H1 (cell line): ENCODE data around the gene ENPP7. TPM values are rescaled to one million over a fixed set of nuclear protein-coding genes. Genes with fewer than 3 reads are reported as not detected.

Experiments used
- CTCF ChIA-PET: fragments of 300-600 bp; sonication (Branson Sonifier 250); formaldehyde crosslinking; loops from one replicate; lab custom pipeline; 2021; ENCODE audit not compliant: partially characterized antibody; lab: Charles Lee
- POLR2A ChIA-PET: fragments of 300-600 bp; sonication (Branson Sonifier 250); formaldehyde crosslinking; loops from one replicate; lab custom pipeline; 2021; ENCODE audit warnings: inconsistent platforms; ENCODE audit not compliant: partially characterized antibody; lab: Charles Lee
- DNase-seq, 2 experiments: peaks; one replicate each; pipeline versions ENCODE4 v3.0.0 to v3.0.0-alpha.2; 2010 to 2022; ENCODE audit warnings: low spot score in 2 of 2, low read depth in 1 of 2, mixed read lengths in 1 of 2
- FAIRE-seq: peaks from 2 replicates; lab custom pipeline; 2011; peaks lifted over from hg19 to GRCh38; lab: Jason Lieb, UNC
- H2AFZ ChIP-seq: 2 replicates; pipeline ENCODE4 v1.8.1; 2012; ENCODE audit warnings: low read length, inconsistent platforms
- H2AK5ac ChIP-seq: 2 replicates; pipeline ENCODE4 v1.6.1; 2013; ENCODE audit warnings: low read depth, low read length
- H2BK120ac ChIP-seq: replicated peaks from 2 replicates; pipeline ENCODE3; 2013; ENCODE audit warnings: low read depth, low read length, inconsistent platforms
- H2BK12ac ChIP-seq: 2 replicates; pipeline ENCODE4 v1.6.1; 2013; ENCODE audit warnings: low read depth, low read length
- H2BK15ac ChIP-seq: 2 replicates; pipeline ENCODE4 v1.6.1; 2013; ENCODE audit warnings: low read length
- H2BK20ac ChIP-seq: 2 replicates; pipeline ENCODE4 v1.6.1; 2013; ENCODE audit warnings: low read length
- H2BK5ac ChIP-seq: 2 replicates; pipeline ENCODE4 v1.6.1; 2013; ENCODE audit warnings: low read depth, low read length
- H3K14ac ChIP-seq: 2 replicates; pipeline ENCODE4 v1.6.1; 2013; ENCODE audit warnings: inconsistent platforms; ENCODE audit not compliant: insufficient read length
- H3K18ac ChIP-seq: 2 replicates; pipeline ENCODE4 v1.6.1; 2013; ENCODE audit warnings: low read length; ENCODE audit errors: extremely low read depth
- H3K23ac ChIP-seq: 2 replicates; pipeline ENCODE4 v1.6.1; 2013; ENCODE audit warnings: inconsistent platforms; ENCODE audit not compliant: insufficient read length
- H3K23me2 ChIP-seq: 2 replicates; pipeline ENCODE4 v1.6.1; 2013; ENCODE audit warnings: low read depth, low read length
- H3K27ac ChIP-seq: 2 replicates; pipeline ENCODE4 v1.6.1; 2011; ENCODE audit warnings: low read depth, low read length, inconsistent platforms
- H3K27me3 ChIP-seq, 4 experiments: replicated peaks in 1 of 4; 1 replicate in 1 of 4; 2 replicates in 3 of 4; pipeline versions ENCODE4 v1.6.1 to v1.8.1; 2011 to 2013; ENCODE audit warnings: low read length in 3 of 4, mild to moderate bottlenecking in 3 of 4, inconsistent platforms in 2 of 4, mixed read lengths in 2 of 4, moderate library complexity in 1 of 4; ENCODE audit not compliant: control insufficient read depth in 3 of 4, insufficient read depth in 3 of 4; ENCODE audit errors: extremely low read depth in 1 of 4
- H3K36me3 ChIP-seq, 4 experiments: 2 replicates each; pipeline versions ENCODE4 v1.6.1 to v1.8.1; 2011 to 2013; ENCODE audit warnings: mild to moderate bottlenecking in 4 of 4, low read length in 3 of 4, moderate library complexity in 2 of 4, control low read depth in 1 of 4, inconsistent platforms in 1 of 4; ENCODE audit not compliant: insufficient read depth in 4 of 4, control insufficient read depth in 2 of 4
- H3K4ac ChIP-seq: replicated peaks from 2 replicates; pipeline ENCODE3; 2013; ENCODE audit warnings: low read length, low read depth, mixed read lengths, inconsistent platforms; ENCODE audit not compliant: insufficient read length
- H3K4me1 ChIP-seq, 4 experiments: replicated peaks in 1 of 4; 1 replicate in 1 of 4; 2 replicates in 3 of 4; pipeline versions ENCODE4 v1.6.1 to v1.8.1; 2011 to 2013; ENCODE audit warnings: low read length in 3 of 4, inconsistent platforms in 2 of 4, mixed read lengths in 1 of 4; ENCODE audit not compliant: insufficient read depth in 4 of 4, control insufficient read depth in 3 of 4
- H3K4me2 ChIP-seq, 2 experiments: 2 replicates each; pipeline versions ENCODE4 v1.6.1 to v1.8.1; 2011 to 2013; ENCODE audit warnings: low read depth in 2 of 2, low read length in 2 of 2, control low read depth in 1 of 2, inconsistent platforms in 1 of 2, mild to moderate bottlenecking in 1 of 2; ENCODE audit not compliant: insufficient read depth in 1 of 2
- H3K4me3 ChIP-seq, 4 experiments: fragments of 200-600, 300-600 bp in 1 of 4; sonication (generic), shearing (Covaris generic), sonication (Bioruptor Twin) in 1 of 4; 2 replicates each; pipeline versions ENCODE4 v1.5.1 to v1.8.1; 2011 to 2016; ENCODE audit warnings: low read length in 4 of 4, low read depth in 3 of 4, control low read depth in 2 of 4, inconsistent platforms in 2 of 4, mild to moderate bottlenecking in 2 of 4, mixed read lengths in 1 of 4, moderate library complexity in 1 of 4; ENCODE audit not compliant: insufficient read depth in 2 of 4; ENCODE audit errors: extremely low read depth in 1 of 4
- H3K56ac ChIP-seq: replicated peaks from 2 replicates; pipeline ENCODE3; 2013; ENCODE audit warnings: low read depth, mild to moderate bottlenecking, mixed read lengths, low read length, inconsistent platforms; ENCODE audit not compliant: insufficient read length
- H3K79me1 ChIP-seq: 2 replicates; pipeline ENCODE4 v1.6.1; 2013; ENCODE audit warnings: low read depth, low read length, control low read depth
- H3K79me2 ChIP-seq, 2 experiments: 2 replicates each; pipeline versions ENCODE4 v1.6.1 to v1.8.1; 2012 to 2013; ENCODE audit warnings: low read length in 2 of 2, mild to moderate bottlenecking in 2 of 2, inconsistent platforms in 1 of 2; ENCODE audit not compliant: insufficient read depth in 2 of 2, control insufficient read depth in 1 of 2
- H3K9ac ChIP-seq, 4 experiments: replicated peaks in 1 of 4; 1 replicate in 1 of 4; 2 replicates in 3 of 4; pipeline versions ENCODE4 v1.6.1 to v1.8.1; 2011 to 2013; ENCODE audit warnings: low read depth in 3 of 4, low read length in 3 of 4, control low read depth in 2 of 4, mild to moderate bottlenecking in 2 of 4, moderate library complexity in 2 of 4, inconsistent platforms in 1 of 4; ENCODE audit errors: extremely low read depth in 1 of 4
- H3K9me3 ChIP-seq, 2 experiments: 2 replicates each; pipeline versions ENCODE4 v1.6.1 to v1.8.1; 2012 to 2013; ENCODE audit warnings: mild to moderate bottlenecking in 2 of 2, moderate library complexity in 2 of 2, control low read depth in 1 of 2, inconsistent platforms in 1 of 2, low read depth in 1 of 2, low read length in 1 of 2, mixed read lengths in 1 of 2; ENCODE audit not compliant: insufficient read depth in 2 of 2
- H4K20me1 ChIP-seq, 2 experiments: replicated peaks in 1 of 2; 2 replicates each; pipeline versions ENCODE3 to v1.8.1; 2011 to 2013; ENCODE audit warnings: inconsistent platforms in 2 of 2, low read length in 2 of 2, mild to moderate bottlenecking in 1 of 2; ENCODE audit not compliant: insufficient read depth in 2 of 2, control insufficient read depth in 1 of 2
- H4K5ac ChIP-seq: 2 replicates; pipeline ENCODE4 v1.6.1; 2013; ENCODE audit warnings: low read length, low read depth, mixed read lengths, inconsistent platforms; ENCODE audit not compliant: insufficient read length
- H4K8ac ChIP-seq: 2 replicates; pipeline ENCODE4 v1.8.0; 2013; ENCODE audit warnings: mild to moderate bottlenecking, moderate library complexity, low read length, inconsistent platforms; ENCODE audit not compliant: insufficient read depth; ENCODE audit errors: extremely low read depth
- H4K91ac ChIP-seq: replicated peaks from 2 replicates; pipeline ENCODE3; 2013; ENCODE audit warnings: low read length, mixed read lengths, inconsistent platforms; ENCODE audit not compliant: insufficient read length
- ASH2L ChIP-seq: fragments of 200-600, 300-600 bp; sonication (generic); IDR thresholded peaks from one replicate; pipeline ENCODE4 v1.7.1; 2017; ENCODE audit warnings: low read length
- CEBPB ChIP-seq: IDR thresholded peaks from 2 replicates; pipeline ENCODE4 v1.6.1; 2012; ENCODE audit warnings: low read depth, low read length
- HDAC6 ChIP-seq: IDR thresholded peaks from one replicate; pipeline ENCODE4 v1.7.1; 2012; ENCODE audit warnings: low read depth, mild to moderate bottlenecking, inconsistent platforms, low read length, moderate library complexity
- MAX ChIP-seq: IDR thresholded peaks from 2 replicates; pipeline ENCODE4 v1.6.1; 2012; ENCODE audit warnings: inconsistent platforms
- NANOG ChIP-seq: IDR thresholded peaks from 2 replicates; pipeline ENCODE4 v1.6.1; 2011; ENCODE audit warnings: low read length, low read depth, mild to moderate bottlenecking, inconsistent platforms; ENCODE audit not compliant: insufficient read depth, poor library complexity, severe bottlenecking
- NRF1 ChIP-seq: IDR thresholded peaks from 2 replicates; pipeline ENCODE4 v1.6.1; 2011; ENCODE audit warnings: mild to moderate bottlenecking, low read depth, low read length, improper control_type of control experiment
- RAD21 ChIP-seq, 2 experiments: IDR thresholded peaks in 1 of 2; conservative IDR thresholded peaks in 1 of 2; 2 replicates each; pipeline ENCODE4 v1.6.1; 2011; ENCODE audit warnings: low read depth in 2 of 2, low read length in 2 of 2, improper control_type of control experiment in 1 of 2, inconsistent platforms in 1 of 2, mild to moderate bottlenecking in 1 of 2, moderate library complexity in 1 of 2
- RXRA ChIP-seq: IDR thresholded peaks from 2 replicates; pipeline ENCODE4 v1.6.1; 2011; ENCODE audit warnings: low read depth, mild to moderate bottlenecking, low read length, moderate library complexity; ENCODE audit not compliant: insufficient read depth
- SP2 ChIP-seq: IDR thresholded peaks from 2 replicates; pipeline ENCODE4 v1.6.1; 2012; ENCODE audit warnings: mild to moderate bottlenecking, low read length, inconsistent platforms
- SP4 ChIP-seq: IDR thresholded peaks from 2 replicates; pipeline ENCODE4 v1.6.1; 2012; ENCODE audit warnings: low read length, inconsistent platforms
- TAF1 ChIP-seq: IDR thresholded peaks from 2 replicates; pipeline ENCODE4 v1.6.1; 2011; ENCODE audit warnings: mild to moderate bottlenecking, low read depth, low read length
- TAF7 ChIP-seq: optimal IDR thresholded peaks from 2 replicates; pipeline ENCODE3; 2011; ENCODE audit warnings: low read depth, mild to moderate bottlenecking, inconsistent platforms, low read length, moderate library complexity, borderline replicate concordance
- TCF12 ChIP-seq: IDR thresholded peaks from 2 replicates; pipeline ENCODE4 v1.6.1; 2011; ENCODE audit warnings: low read depth, mild to moderate bottlenecking, low read length
- ZNF274 ChIP-seq: IDR thresholded peaks from 2 replicates; pipeline ENCODE4 v1.7.0; 2012; ENCODE audit warnings: low read length, borderline replicate concordance; ENCODE audit errors: extremely low read depth
- WGBS, 2 experiments: shearing (Covaris generic) in 1 of 2; methylation state at CpG; one replicate each; pipeline versions ENCODE4 v1.1.6 to v1.1.7; 2013 to 2015; ENCODE audit warnings: low lambda C conversion rate in 2 of 2, mixed read lengths in 2 of 2, inconsistent platforms in 1 of 2, low coverage in 1 of 2, missing lambda C conversion rate in 1 of 2; ENCODE audit not compliant: insufficient replicate concordance in 2 of 2, insufficient coverage in 1 of 2, insufficient read length in 1 of 2; ENCODE audit errors: extremely low coverage in 1 of 2, missing lambda C conversion rate in 1 of 2; 5-methylcytosine and 5-hydroxymethylcytosine counted together
- polyA plus RNA-seq, 7 experiments: library from polyadenylated mRNA; depleted of rRNA in 3 of 7; stranded (reverse) in 5 of 7; unstranded in 2 of 7; fragments of >200 nt in 5 of 7; fragments of 200-250 nt in 2 of 7; gene quantifications; 1 replicate in 5 of 7; 2 replicates in 1 of 7; 4 replicates in 1 of 7; pipeline versions ENCODE4 v1.2.1 to v1.2.3, GENCODE V29; 2011 to 2013; ENCODE audit warnings: missing spikeins in 2 of 7, mixed read lengths in 2 of 7
- total RNA-seq: library from RNA; stranded (reverse); fragmentation: NEBNext Ultra II Directional; extraction: Animal tissue kit (Norgen Biotek cat#: 25700); gene quantifications from 2 replicates; pipeline ENCODE4 v1.2.1, GENCODE V29; 2021

The ENPP7 gene
- total and polyA plus RNA-seq, 2 of the 8 experiments (the other 6 are each of a cell fraction or from before 2014, with no cell fraction given): not detected

GRCh38 chr17:79685121-79685520 lies 45.6 kb upstream of the ENPP7 start:
- Histone ChIP-seq H3K79me2 (no peaks in the 10 kb centered on the region), H3K36me3 (no peaks in the 10 kb centered on the region), H4K8ac (no peak overlapping the region), H2BK15ac (no peak overlapping the region), H3K79me1 (no peaks in the 10 kb centered on the region), H3K14ac (no peak overlapping the region), H3K4me3 (no peak overlapping the region), H3K23me2 (no peaks in the 10 kb centered on the region), H2BK20ac (0 out of 2 replicates have a peak overlapping the region, but pooled peaks have one; percentile 32), H2BK120ac (no peak overlapping the region), H3K18ac (no peak overlapping the region), H2AFZ (no peak overlapping the region), H3K27me3 (peaks cover 0 to 2% (median 0%) of the 10 kb centered on the region in 4 experiments; a peak in 3 of 7 replicates), H3K4me1 (peaks cover 0 to 4% (median 2%) of the 10 kb centered on the region in 4 experiments; a peak in 2 of 7 replicates), H2BK12ac (no peak overlapping the region), H2AK5ac (no peak overlapping the region), H4K20me1 (no peaks in the 10 kb centered on the region), H3K56ac (no peak overlapping the region), H3K23ac (no peak overlapping the region), H3K4me2 (no peak overlapping the region), H3K9me3 (no peaks in the 10 kb centered on the region), H4K91ac (peak overlapping the region; percentile 62), H3K9ac (no peak overlapping the region), H3K27ac (no peak overlapping the region), H4K5ac (no peak overlapping the region), H3K4ac (no peak overlapping the region), H2BK5ac (no peak overlapping the region)
- WGBS, 2 experiments: 84% methylated on average over 9 of the region's 9 CpGs; no CpG with 5 or more reads in 1 of the 2 experiments
- DNase-seq: no peak
- POLR2A ChIA-PET: no interaction called here
- FAIRE-seq: no peak
- CTCF ChIA-PET: interaction anchor here (1.3 to 2.1 kb wide), 3 partner anchors 11 to 27 kb away, joined by 5 to 9 read pairs (median 6); no protein-coding TSS in a partner anchor
- no peak for TF ChIP-seq NRF1
- TF ChIP-seq TAF7: no peak
- no peak for TF ChIP-seq HDAC6
- no peak for TF ChIP-seq RXRA
- no peak for TF ChIP-seq CEBPB
- no peak for TF ChIP-seq SP4
- no peak for TF ChIP-seq ASH2L
- no peak for TF ChIP-seq TAF1
- TF ChIP-seq SP2: no peak
- TF ChIP-seq MAX: no peak
- TF ChIP-seq RAD21 (IDR thresholded peaks at IDR 0.05 in 1 of 2, conservative IDR thresholded peaks at IDR 0.05 in 1 of 2; ENCODE audit: low read depth in 2 of 2, low read length in 2 of 2): no peak
- no peak for TF ChIP-seq NANOG
- no peak for TF ChIP-seq ZNF274
- TF ChIP-seq TCF12: no peak
